H1 (cell line): ENCODE results near the gene NPAT. TPM values are rescaled to one million over a fixed set of nuclear protein-coding genes. Genes with fewer than 3 reads are reported as not detected.

ENCODE experiments used
- CTCF ChIA-PET: fragments of 300-600 bp; sonication (Branson Sonifier 250); formaldehyde crosslinking; loops from one replicate; lab custom pipeline; 2021; ENCODE audit not compliant: partially characterized antibody; lab: Charles Lee
- POLR2A ChIA-PET: fragments of 300-600 bp; sonication (Branson Sonifier 250); formaldehyde crosslinking; loops from one replicate; lab custom pipeline; 2021; ENCODE audit warnings: inconsistent platforms; ENCODE audit not compliant: partially characterized antibody; lab: Charles Lee
- DNase-seq, 2 experiments: peaks; one replicate each; pipeline versions ENCODE4 v3.0.0 to v3.0.0-alpha.2; 2010 to 2022; ENCODE audit warnings: low spot score in 2 of 2, low read depth in 1 of 2, mixed read lengths in 1 of 2
- FAIRE-seq: peaks from 2 replicates; lab custom pipeline; 2011; peaks lifted over from hg19 to GRCh38; lab: Jason Lieb, UNC
- H2AFZ ChIP-seq: 2 replicates; pipeline ENCODE4 v1.8.1; 2012; ENCODE audit warnings: low read length, inconsistent platforms
- H2AK5ac ChIP-seq: 2 replicates; pipeline ENCODE4 v1.6.1; 2013; ENCODE audit warnings: low read depth, low read length
- H2BK120ac ChIP-seq: replicated peaks from 2 replicates; pipeline ENCODE3; 2013; ENCODE audit warnings: low read depth, low read length, inconsistent platforms
- H2BK12ac ChIP-seq: 2 replicates; pipeline ENCODE4 v1.6.1; 2013; ENCODE audit warnings: low read depth, low read length
- H2BK15ac ChIP-seq: 2 replicates; pipeline ENCODE4 v1.6.1; 2013; ENCODE audit warnings: low read length
- H2BK20ac ChIP-seq: 2 replicates; pipeline ENCODE4 v1.6.1; 2013; ENCODE audit warnings: low read length
- H2BK5ac ChIP-seq: 2 replicates; pipeline ENCODE4 v1.6.1; 2013; ENCODE audit warnings: low read depth, low read length
- H3K14ac ChIP-seq: 2 replicates; pipeline ENCODE4 v1.6.1; 2013; ENCODE audit warnings: inconsistent platforms; ENCODE audit not compliant: insufficient read length
- H3K18ac ChIP-seq: 2 replicates; pipeline ENCODE4 v1.6.1; 2013; ENCODE audit warnings: low read length; ENCODE audit errors: extremely low read depth
- H3K23ac ChIP-seq: 2 replicates; pipeline ENCODE4 v1.6.1; 2013; ENCODE audit warnings: inconsistent platforms; ENCODE audit not compliant: insufficient read length
- H3K23me2 ChIP-seq: 2 replicates; pipeline ENCODE4 v1.6.1; 2013; ENCODE audit warnings: low read depth, low read length
- H3K27ac ChIP-seq: 2 replicates; pipeline ENCODE4 v1.6.1; 2011; ENCODE audit warnings: low read depth, low read length, inconsistent platforms
- H3K27me3 ChIP-seq, 4 experiments: replicated peaks in 1 of 4; 1 replicate in 1 of 4; 2 replicates in 3 of 4; pipeline versions ENCODE4 v1.6.1 to v1.8.1; 2011 to 2013; ENCODE audit warnings: low read length in 3 of 4, mild to moderate bottlenecking in 3 of 4, inconsistent platforms in 2 of 4, mixed read lengths in 2 of 4, moderate library complexity in 1 of 4; ENCODE audit not compliant: control insufficient read depth in 3 of 4, insufficient read depth in 3 of 4; ENCODE audit errors: extremely low read depth in 1 of 4
- H3K36me3 ChIP-seq, 4 experiments: 2 replicates each; pipeline versions ENCODE4 v1.6.1 to v1.8.1; 2011 to 2013; ENCODE audit warnings: mild to moderate bottlenecking in 4 of 4, low read length in 3 of 4, moderate library complexity in 2 of 4, control low read depth in 1 of 4, inconsistent platforms in 1 of 4; ENCODE audit not compliant: insufficient read depth in 4 of 4, control insufficient read depth in 2 of 4
- H3K4ac ChIP-seq: replicated peaks from 2 replicates; pipeline ENCODE3; 2013; ENCODE audit warnings: low read length, low read depth, mixed read lengths, inconsistent platforms; ENCODE audit not compliant: insufficient read length
- H3K4me1 ChIP-seq, 4 experiments: replicated peaks in 1 of 4; 1 replicate in 1 of 4; 2 replicates in 3 of 4; pipeline versions ENCODE4 v1.6.1 to v1.8.1; 2011 to 2013; ENCODE audit warnings: low read length in 3 of 4, inconsistent platforms in 2 of 4, mixed read lengths in 1 of 4; ENCODE audit not compliant: insufficient read depth in 4 of 4, control insufficient read depth in 3 of 4
- H3K4me2 ChIP-seq, 2 experiments: 2 replicates each; pipeline versions ENCODE4 v1.6.1 to v1.8.1; 2011 to 2013; ENCODE audit warnings: low read depth in 2 of 2, low read length in 2 of 2, control low read depth in 1 of 2, inconsistent platforms in 1 of 2, mild to moderate bottlenecking in 1 of 2; ENCODE audit not compliant: insufficient read depth in 1 of 2
- H3K4me3 ChIP-seq, 4 experiments: fragments of 200-600, 300-600 bp in 1 of 4; sonication (generic), shearing (Covaris generic), sonication (Bioruptor Twin) in 1 of 4; 2 replicates each; pipeline versions ENCODE4 v1.5.1 to v1.8.1; 2011 to 2016; ENCODE audit warnings: low read length in 4 of 4, low read depth in 3 of 4, control low read depth in 2 of 4, inconsistent platforms in 2 of 4, mild to moderate bottlenecking in 2 of 4, mixed read lengths in 1 of 4, moderate library complexity in 1 of 4; ENCODE audit not compliant: insufficient read depth in 2 of 4; ENCODE audit errors: extremely low read depth in 1 of 4
- H3K56ac ChIP-seq: replicated peaks from 2 replicates; pipeline ENCODE3; 2013; ENCODE audit warnings: low read depth, mild to moderate bottlenecking, mixed read lengths, low read length, inconsistent platforms; ENCODE audit not compliant: insufficient read length
- H3K79me1 ChIP-seq: 2 replicates; pipeline ENCODE4 v1.6.1; 2013; ENCODE audit warnings: low read depth, low read length, control low read depth
- H3K79me2 ChIP-seq, 2 experiments: 2 replicates each; pipeline versions ENCODE4 v1.6.1 to v1.8.1; 2012 to 2013; ENCODE audit warnings: low read length in 2 of 2, mild to moderate bottlenecking in 2 of 2, inconsistent platforms in 1 of 2; ENCODE audit not compliant: insufficient read depth in 2 of 2, control insufficient read depth in 1 of 2
- H3K9ac ChIP-seq, 4 experiments: replicated peaks in 1 of 4; 1 replicate in 1 of 4; 2 replicates in 3 of 4; pipeline versions ENCODE4 v1.6.1 to v1.8.1; 2011 to 2013; ENCODE audit warnings: low read depth in 3 of 4, low read length in 3 of 4, control low read depth in 2 of 4, mild to moderate bottlenecking in 2 of 4, moderate library complexity in 2 of 4, inconsistent platforms in 1 of 4; ENCODE audit errors: extremely low read depth in 1 of 4
- H3K9me3 ChIP-seq, 2 experiments: 2 replicates each; pipeline versions ENCODE4 v1.6.1 to v1.8.1; 2012 to 2013; ENCODE audit warnings: mild to moderate bottlenecking in 2 of 2, moderate library complexity in 2 of 2, control low read depth in 1 of 2, inconsistent platforms in 1 of 2, low read depth in 1 of 2, low read length in 1 of 2, mixed read lengths in 1 of 2; ENCODE audit not compliant: insufficient read depth in 2 of 2
- H4K20me1 ChIP-seq, 2 experiments: replicated peaks in 1 of 2; 2 replicates each; pipeline versions ENCODE3 to v1.8.1; 2011 to 2013; ENCODE audit warnings: inconsistent platforms in 2 of 2, low read length in 2 of 2, mild to moderate bottlenecking in 1 of 2; ENCODE audit not compliant: insufficient read depth in 2 of 2, control insufficient read depth in 1 of 2
- H4K5ac ChIP-seq: 2 replicates; pipeline ENCODE4 v1.6.1; 2013; ENCODE audit warnings: low read length, low read depth, mixed read lengths, inconsistent platforms; ENCODE audit not compliant: insufficient read length
- H4K8ac ChIP-seq: 2 replicates; pipeline ENCODE4 v1.8.0; 2013; ENCODE audit warnings: mild to moderate bottlenecking, moderate library complexity, low read length, inconsistent platforms; ENCODE audit not compliant: insufficient read depth; ENCODE audit errors: extremely low read depth
- H4K91ac ChIP-seq: replicated peaks from 2 replicates; pipeline ENCODE3; 2013; ENCODE audit warnings: low read length, mixed read lengths, inconsistent platforms; ENCODE audit not compliant: insufficient read length
- CTCF ChIP-seq, 3 experiments: IDR thresholded peaks; 1 replicate in 2 of 3; 2 replicates in 1 of 3; pipeline versions ENCODE4 v1.5.1 to v1.6.1; 2011; ENCODE audit warnings: low read length in 3 of 3, mild to moderate bottlenecking in 3 of 3, inconsistent platforms in 2 of 3, low read depth in 1 of 3, moderate library complexity in 1 of 3; ENCODE audit not compliant: insufficient read depth in 1 of 3; ENCODE audit errors: control extremely low read depth in 1 of 3
- POLR2A ChIP-seq, 2 experiments: IDR thresholded peaks; 1 replicate in 1 of 2; 2 replicates in 1 of 2; pipeline ENCODE4 v1.6.1; 2011; ENCODE audit warnings: low read depth in 2 of 2, low read length in 2 of 2, mild to moderate bottlenecking in 2 of 2; ENCODE audit errors: control extremely low read depth in 1 of 2
- POLR2AphosphoS5 ChIP-seq: IDR thresholded peaks from 2 replicates; pipeline ENCODE4 v1.6.1; 2011; ENCODE audit warnings: low read depth, low read length
- RAD21 ChIP-seq, 2 experiments: IDR thresholded peaks in 1 of 2; conservative IDR thresholded peaks in 1 of 2; 2 replicates each; pipeline ENCODE4 v1.6.1; 2011; ENCODE audit warnings: low read depth in 2 of 2, low read length in 2 of 2, improper control_type of control experiment in 1 of 2, inconsistent platforms in 1 of 2, mild to moderate bottlenecking in 1 of 2, moderate library complexity in 1 of 2
- TBP ChIP-seq: IDR thresholded peaks from 2 replicates; pipeline ENCODE4 v1.6.1; 2011; ENCODE audit warnings: low read depth, low read length, improper control_type of control experiment
- YY1 ChIP-seq: IDR thresholded peaks from 2 replicates; pipeline ENCODE4 v1.6.1; 2011; ENCODE audit warnings: low read depth, mild to moderate bottlenecking, low read length
- WGBS, 2 experiments: shearing (Covaris generic) in 1 of 2; methylation state at CpG; one replicate each; pipeline versions ENCODE4 v1.1.6 to v1.1.7; 2013 to 2015; ENCODE audit warnings: low lambda C conversion rate in 2 of 2, mixed read lengths in 2 of 2, inconsistent platforms in 1 of 2, low coverage in 1 of 2, missing lambda C conversion rate in 1 of 2; ENCODE audit not compliant: insufficient replicate concordance in 2 of 2, insufficient coverage in 1 of 2, insufficient read length in 1 of 2; ENCODE audit errors: extremely low coverage in 1 of 2, missing lambda C conversion rate in 1 of 2; 5-methylcytosine and 5-hydroxymethylcytosine counted together
- polyA plus RNA-seq, 7 experiments: library from polyadenylated mRNA; depleted of rRNA in 3 of 7; stranded (reverse) in 5 of 7; unstranded in 2 of 7; fragments of >200 nt in 5 of 7; fragments of 200-250 nt in 2 of 7; gene quantifications; 1 replicate in 5 of 7; 2 replicates in 1 of 7; 4 replicates in 1 of 7; pipeline versions ENCODE4 v1.2.1 to v1.2.3, GENCODE V29; 2011 to 2013; ENCODE audit warnings: missing spikeins in 2 of 7, mixed read lengths in 2 of 7
- total RNA-seq: library from RNA; stranded (reverse); fragmentation: NEBNext Ultra II Directional; extraction: Animal tissue kit (Norgen Biotek cat#: 25700); gene quantifications from 2 replicates; pipeline ENCODE4 v1.2.1, GENCODE V29; 2021

NPAT gene
- total and polyA plus RNA-seq, 2 of the 8 experiments (the other 6 are each of a cell fraction or from before 2014, with no cell fraction given), result 4.6 to 23.4 TPM

DNA sequence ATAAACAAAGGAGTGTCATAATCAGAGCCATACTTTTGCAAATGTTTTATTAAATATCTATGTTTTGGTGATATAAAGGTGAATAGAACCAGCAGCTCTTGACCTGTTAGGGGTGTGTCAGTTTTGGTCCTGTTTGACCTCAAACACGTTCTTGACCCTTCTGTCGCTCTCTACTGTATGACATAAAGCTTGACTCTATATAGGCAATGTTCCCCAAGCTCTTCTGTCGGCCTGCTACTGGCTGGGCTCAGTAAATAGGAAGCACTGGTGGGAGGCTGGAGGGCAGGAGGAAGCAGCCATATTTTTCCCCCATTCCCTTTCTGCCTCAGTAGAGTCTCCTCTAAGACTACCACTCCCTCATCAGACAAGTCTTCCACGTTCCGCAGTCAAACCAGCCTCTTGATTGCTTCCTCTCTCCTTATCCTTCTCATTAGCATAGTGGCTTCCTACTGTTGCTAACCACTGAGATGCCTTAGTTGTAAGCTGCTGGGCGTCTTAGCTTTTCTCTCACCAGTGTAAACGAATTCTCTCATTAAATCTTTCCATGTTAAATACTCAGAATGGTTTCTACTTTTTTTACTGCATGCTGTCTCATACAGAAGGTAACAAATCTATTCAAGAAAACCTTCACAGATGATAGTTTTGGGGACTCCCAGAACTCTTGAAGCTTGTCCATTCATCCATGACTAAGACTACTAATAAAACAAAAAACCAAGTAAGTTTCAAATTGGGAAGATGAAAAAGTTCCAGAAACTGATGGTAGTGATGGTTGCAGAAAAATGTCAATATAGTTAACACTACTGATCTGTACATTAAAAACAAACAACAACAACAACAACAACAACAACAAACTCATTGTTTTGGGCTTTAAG lies 3.3 kb downstream of the NPAT start:
- FAIRE-seq (no peak), DNase-seq (no peak)
- Histone ChIP-seq H2BK20ac (no peak overlapping the region), H3K23me2 (peaks cover 8% of the 10 kb centered on the region), H3K56ac (no peak overlapping the region), H4K91ac (no peak overlapping the region), H4K20me1 (peaks cover 0 to 6% of the 10 kb centered on the region in 2 experiments), H2BK12ac (no peak overlapping the region), H3K4ac (no peak overlapping the region), H3K27ac (no peak overlapping the region), H4K5ac (no peak overlapping the region), H2AFZ (no peak overlapping the region), H3K4me3 (peak overlapping the region in 1 of 4 experiments; percentile 23; a peak in 3 of 8 replicates), H2AK5ac (no peak overlapping the region), H3K18ac (no peak overlapping the region), H3K4me1 (peaks cover 2 to 8% (median 4%) of the 10 kb centered on the region in 4 experiments; a peak in 6 of 7 replicates), H2BK120ac (no peak overlapping the region), H3K36me3 (no peaks in the 10 kb centered on the region; a peak in 1 of 8 replicates), H3K23ac (no peak overlapping the region), H3K9ac (no peak overlapping the region), H3K9me3 (no peaks in the 10 kb centered on the region), H2BK15ac (no peak overlapping the region), H3K14ac (no peak overlapping the region), H3K4me2 (peak overlapping the region; percentile 46 to 52; a peak in 3 of 4 replicates), H3K27me3 (no peaks in the 10 kb centered on the region), H4K8ac (no peak overlapping the region), H3K79me2 (peaks cover 31 to 86% of the 10 kb centered on the region in 2 experiments), H3K79me1 (peaks cover 4% of the 10 kb centered on the region), H2BK5ac (no peak overlapping the region)
- TF ChIP-seq CTCF (IDR thresholded peaks at IDR 0.05; ENCODE audit: control extremely low read depth in 1 of 3, insufficient read depth in 1 of 3, low read depth in 1 of 3, low read length in 3 of 3) (no peak), YY1 (peak; percentile 39; the same call in 1 of the 2 replicates), RAD21 (IDR thresholded peaks at IDR 0.05 in 1 of 2, conservative IDR thresholded peaks at IDR 0.05 in 1 of 2; ENCODE audit: low read depth in 2 of 2, low read length in 2 of 2) (no peak), POLR2A (IDR thresholded peaks at IDR 0.05; ENCODE audit: control extremely low read depth in 1 of 2, low read depth in 2 of 2, low read length in 2 of 2) (peak in 1 of 2 experiments; percentile 53; a peak in 1 of 3 replicates), POLR2AphosphoS5 (0 out of 2 replicates have a peak, but pooled peaks have one; percentile 58), TBP (no peak)
- WGBS, 2 experiments, result 50% methylated on average over 7 of the region's 7 CpGs; no CpG with 5 or more reads in 1 of the 2 experiments
- ChIA-PET CTCF (interaction anchor here (0.7 to 1.7 kb wide), 3 partner anchors 15 to 72 kb away, joined by 3 to 6 read pairs (median 4); no protein-coding TSS in a partner anchor), POLR2A (interaction anchor here (0.5 to 1.2 kb wide), 5 partner anchors 12 to 101 kb away, joined by 3 to 14 read pairs (median 3); no protein-coding TSS in a partner anchor)
